PC-9 (cell line): ENCODE results near the gene SETD1B. TPM values are rescaled to one million over a fixed set of nuclear protein-coding genes. Genes with fewer than 3 reads are reported as not detected.

Experiments used
- BruUV-seq: library from RNA; stranded (reverse); fragments of 400-500 nt; replicated peaks from 2 replicates; lab custom pipeline; 2021; lab: Mats Ljungman, UMichigan
- CTCF ChIA-PET: fragments of 300-600 bp; sonication (Branson Sonifier 250); formaldehyde crosslinking; loops from one replicate; lab custom pipeline; 2022; ENCODE audit warnings: antibody characterized with exemption; lab: Charles Lee
- POLR2A ChIA-PET: fragments of 300-600 bp; sonication (Branson Sonifier 250); formaldehyde crosslinking; loops from one replicate; lab custom pipeline; 2022; ENCODE audit warnings: antibody characterized with exemption; ENCODE audit not compliant: unreplicated experiment; lab: Charles Lee
- DNase-seq, 2 experiments: peaks; one replicate each; pipeline versions ENCODE4 v3.0.0 to v3.0.0-alpha.2; 2015 to 2022; ENCODE audit warnings: mixed read lengths in 1 of 2
- H2AFZ ChIP-seq: fragments of 200-600 bp; sonication (generic); 2 replicates; pipeline ENCODE4 v1.8.1; 2017; ENCODE audit warnings: antibody characterized with exemption
- H3F3A ChIP-seq: fragments of 200-600 bp; sonication (generic); 2 replicates; pipeline ENCODE4 v1.8.1; 2017; ENCODE audit warnings: antibody characterized with exemption, mild to moderate bottlenecking, low read depth; ENCODE audit not compliant: insufficient read depth
- H3K27ac ChIP-seq: fragments of 200-600 bp; sonication (generic); 2 replicates; pipeline ENCODE4 v1.6.1; 2016; ENCODE audit warnings: mixed run types
- H3K27me3 ChIP-seq: fragments of 200-600 bp; sonication (generic); 2 replicates; pipeline ENCODE4 v1.6.1; 2016; ENCODE audit warnings: low read depth, mixed run types; ENCODE audit not compliant: insufficient read depth
- H3K36me3 ChIP-seq: fragments of 200-600 bp; sonication (generic); 2 replicates; pipeline ENCODE4 v1.6.1; 2016; ENCODE audit warnings: low read depth, mixed run types
- H3K4me1 ChIP-seq: fragments of 200-600 bp; sonication (generic); replicated peaks from 2 replicates; pipeline ENCODE4 v1.6.1; 2016; ENCODE audit warnings: mixed run types; ENCODE audit not compliant: insufficient read depth
- H3K4me2 ChIP-seq: fragments of 200-600 bp; sonication (generic); 2 replicates; pipeline ENCODE4 v1.6.1; 2017; ENCODE audit warnings: mixed run types
- H3K4me3 ChIP-seq: fragments of 200-600 bp; sonication (generic); 2 replicates; pipeline ENCODE4 v1.6.1; 2016; ENCODE audit warnings: mixed run types
- H3K79me2 ChIP-seq: fragments of 200-600 bp; sonication (generic); 2 replicates; pipeline ENCODE4 v1.6.1; 2017; ENCODE audit warnings: low read depth, mixed run types
- H3K9me2 ChIP-seq: fragments of 200-600 bp; sonication (generic); 2 replicates; pipeline ENCODE4 v1.8.1; 2017; ENCODE audit warnings: mild to moderate bottlenecking; ENCODE audit not compliant: insufficient read depth
- H3K9me3 ChIP-seq: fragments of 200-600 bp; sonication (generic); 2 replicates; pipeline ENCODE4 v1.8.1; 2016; ENCODE audit warnings: low read depth; ENCODE audit not compliant: insufficient read depth
- H4K20me1 ChIP-seq: fragments of 200-600 bp; sonication (generic); 2 replicates; pipeline ENCODE4 v1.8.1; 2017; ENCODE audit not compliant: insufficient read depth
- EZH2 ChIP-seq: fragments of 200-600 bp; sonication (generic); IDR thresholded peaks from 2 replicates; pipeline ENCODE4 v1.8.0; 2017; ENCODE audit warnings: antibody characterized with exemption, low read depth
- intact Hi-C: fragments of 100-400 bp; cut with micrococcal nuclease; formaldehyde crosslinking; loops from one replicate; pipeline ENCODE4 v1.10.0; 2022; ENCODE audit not compliant: unreplicated experiment
- total RNA-seq: library from RNA; stranded (reverse); gene quantifications from 2 replicates; pipeline ENCODE4 v1.2.3, GENCODE V29; 2021
- TF ChIP-seq, protein P1 (sequence below): fragments of 200-600 bp; sonication (generic); conservative IDR thresholded peaks from 2 replicates; pipeline ENCODE4 v1.6.1; 2017; ENCODE audit warnings: mixed run types, antibody characterized with exemption, mild to moderate bottlenecking, moderate library complexity

Gene SETD1B
- total RNA-seq, 1 experiment from 2014 or later = 22.6 TPM

DNA sequence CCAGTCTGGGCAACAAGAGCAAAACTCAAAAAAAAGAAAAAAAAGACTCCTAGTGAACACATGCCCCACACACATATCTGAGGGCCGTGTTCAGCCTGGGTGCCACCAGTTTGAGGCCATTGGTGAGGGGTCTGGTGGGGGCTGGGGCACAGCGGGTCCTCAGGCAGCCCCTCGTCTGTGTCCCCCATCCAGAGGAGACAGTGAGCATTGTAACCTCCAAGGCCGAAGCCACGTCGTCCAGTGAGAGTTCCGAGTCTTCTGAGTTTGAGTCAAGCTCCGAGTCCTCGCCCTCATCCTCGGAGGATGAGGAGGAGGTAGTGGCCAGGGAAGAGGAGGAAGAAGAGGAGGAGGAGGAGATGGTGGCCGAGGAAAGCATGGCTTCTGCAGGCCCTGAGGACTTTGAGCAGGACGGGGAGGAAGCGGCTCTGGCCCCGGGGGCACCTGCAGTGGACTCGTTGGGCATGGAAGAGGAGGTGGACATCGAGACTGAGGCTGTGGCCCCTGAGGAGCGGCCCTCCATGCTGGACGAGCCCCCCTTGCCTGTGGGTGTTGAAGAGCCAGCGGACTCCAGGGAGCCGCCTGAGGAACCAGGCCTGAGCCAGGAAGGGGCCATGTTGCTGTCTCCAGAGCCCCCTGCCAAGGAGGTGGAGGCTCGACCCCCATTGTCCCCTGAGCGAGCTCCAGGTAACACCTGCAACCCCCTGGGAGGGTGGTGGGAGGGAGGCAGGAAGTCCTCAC is 15.6 kb downstream of the SETD1B start:
- Histone ChIP-seq H3K4me1 (no peaks in the 10 kb centered on the region), H3K27ac (no peak overlapping the region), H3K9me3 (no peaks in the 10 kb centered on the region), H4K20me1 (peaks cover 9% of the 10 kb centered on the region; the same call in 1 of the 2 replicates), H3K4me3 (no peak overlapping the region), H3K9me2 (no peaks in the 10 kb centered on the region), H3K79me2 (no peaks in the 10 kb centered on the region), H2AFZ (no peak overlapping the region), H3K4me2 (no peak overlapping the region), H3F3A (no peaks in the 10 kb centered on the region; the same call in 1 of the 2 replicates), H3K27me3 (no peaks in the 10 kb centered on the region), H3K36me3 (peaks cover 14% of the 10 kb centered on the region; the same call in 1 of the 2 replicates)
- BruUV-seq = no TSS peak
- TF ChIP-seq EZH2 = no peak
- TF ChIP-seq, protein P1, sequence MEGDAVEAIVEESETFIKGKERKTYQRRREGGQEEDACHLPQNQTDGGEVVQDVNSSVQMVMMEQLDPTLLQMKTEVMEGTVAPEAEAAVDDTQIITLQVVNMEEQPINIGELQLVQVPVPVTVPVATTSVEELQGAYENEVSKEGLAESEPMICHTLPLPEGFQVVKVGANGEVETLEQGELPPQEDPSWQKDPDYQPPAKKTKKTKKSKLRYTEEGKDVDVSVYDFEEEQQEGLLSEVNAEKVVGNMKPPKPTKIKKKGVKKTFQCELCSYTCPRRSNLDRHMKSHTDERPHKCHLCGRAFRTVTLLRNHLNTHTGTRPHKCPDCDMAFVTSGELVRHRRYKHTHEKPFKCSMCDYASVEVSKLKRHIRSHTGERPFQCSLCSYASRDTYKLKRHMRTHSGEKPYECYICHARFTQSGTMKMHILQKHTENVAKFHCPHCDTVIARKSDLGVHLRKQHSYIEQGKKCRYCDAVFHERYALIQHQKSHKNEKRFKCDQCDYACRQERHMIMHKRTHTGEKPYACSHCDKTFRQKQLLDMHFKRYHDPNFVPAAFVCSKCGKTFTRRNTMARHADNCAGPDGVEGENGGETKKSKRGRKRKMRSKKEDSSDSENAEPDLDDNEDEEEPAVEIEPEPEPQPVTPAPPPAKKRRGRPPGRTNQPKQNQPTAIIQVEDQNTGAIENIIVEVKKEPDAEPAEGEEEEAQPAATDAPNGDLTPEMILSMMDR = no peak
- intact Hi-C loops = no loop called here
- CTCF ChIA-PET = no interaction called here
- DNase-seq = no peak
- POLR2A ChIA-PET = no interaction called here

DNA sequence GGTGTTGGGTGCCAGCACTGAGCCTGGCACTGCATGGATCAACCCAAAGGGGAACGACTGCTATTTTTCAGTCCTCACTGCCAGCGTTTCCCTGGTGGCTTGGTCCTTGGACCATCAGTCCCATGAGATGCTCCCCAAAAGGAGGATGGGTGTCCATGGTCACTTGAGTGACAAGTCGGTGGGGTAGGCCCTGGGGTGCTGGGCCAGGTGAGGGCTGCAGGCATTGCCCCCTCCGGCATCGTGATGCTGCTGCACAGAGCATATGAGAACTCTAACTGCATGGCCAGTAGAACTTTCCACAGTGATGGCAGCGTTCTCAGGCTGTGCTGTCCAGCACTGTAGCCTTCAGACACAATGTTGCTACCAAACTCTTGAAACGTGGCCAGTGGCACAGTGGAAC is 16.2 kb downstream of the SETD1B start:
- intact Hi-C loops = no loop called here
- H3K4me2 ChIP-seq = no peak overlapping the region
- no peaks in the 10 kb centered on the region for H3K4me1 ChIP-seq
- H4K20me1 ChIP-seq = peaks cover 3% of the 10 kb centered on the region; the same call in 1 of the 2 replicates
- DNase-seq = no peak
- H3K27me3 ChIP-seq = no peaks in the 10 kb centered on the region
- H3F3A ChIP-seq = no peaks in the 10 kb centered on the region; the same call in 1 of the 2 replicates
- BruUV-seq = no TSS peak
- H3K79me2 ChIP-seq = no peaks in the 10 kb centered on the region
- ChIA-PET CTCF (no interaction called here), POLR2A (interaction anchor here (0.7 kb wide), 1 partner anchor 65 kb away, joined by 5 read pairs; no protein-coding TSS in a partner anchor)
- no peaks in the 10 kb centered on the region for H3K9me3 ChIP-seq
- peaks cover 13% of the 10 kb centered on the region; the same call in 1 of the 2 replicates for H3K36me3 ChIP-seq
- H3K9me2 ChIP-seq = no peaks in the 10 kb centered on the region
- H2AFZ ChIP-seq = no peak overlapping the region
- TF ChIP-seq, protein P1 = no peak
- no peak for TF ChIP-seq EZH2
- H3K4me3 ChIP-seq = no peak overlapping the region
- no peak overlapping the region for H3K27ac ChIP-seq

DNA sequence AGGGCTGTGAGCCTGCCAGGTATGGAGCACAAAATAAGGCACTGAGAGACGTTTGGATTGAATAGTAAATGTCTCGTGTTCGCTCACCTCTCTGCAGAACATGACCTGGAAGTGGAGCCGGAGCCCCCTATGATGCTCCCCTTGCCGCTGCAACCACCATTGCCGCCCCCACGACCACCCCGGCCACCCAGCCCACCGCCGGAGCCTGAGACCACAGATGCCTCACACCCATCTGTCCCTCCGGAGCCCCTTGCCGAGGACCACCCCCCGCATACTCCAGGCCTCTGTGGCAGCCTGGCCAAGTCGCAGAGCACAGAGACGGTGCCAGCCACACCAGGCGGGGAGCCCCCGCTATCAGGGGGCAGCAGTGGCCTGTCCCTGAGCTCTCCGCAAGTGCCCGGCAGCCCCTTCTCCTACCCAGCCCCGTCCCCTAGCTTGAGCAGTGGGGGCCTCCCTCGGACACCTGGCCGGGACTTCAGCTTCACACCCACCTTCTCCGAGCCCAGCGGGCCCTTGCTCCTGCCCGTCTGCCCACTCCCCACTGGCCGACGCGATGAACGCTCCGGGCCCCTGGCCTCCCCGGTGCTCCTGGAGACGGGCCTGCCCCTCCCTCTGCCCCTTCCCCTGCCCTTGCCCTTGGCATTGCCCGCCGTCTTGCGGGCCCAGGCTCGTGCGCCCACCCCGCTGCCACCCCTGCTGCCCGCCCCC is 18.7 kb downstream of the SETD1B start:
- intact Hi-C loops = no loop called here
- POLR2A ChIA-PET = interaction anchor here (0.5 kb wide), 1 partner anchor 13 kb away, joined by 17 read pairs; no protein-coding TSS in a partner anchor
- Histone ChIP-seq H3K27me3 (no peaks in the 10 kb centered on the region), H3K4me2 (no peak overlapping the region), H3K36me3 (peaks cover 7% of the 10 kb centered on the region; the same call in 1 of the 2 replicates), H2AFZ (no peak overlapping the region), H3K9me3 (no peaks in the 10 kb centered on the region), H3K27ac (no peak overlapping the region), H3K9me2 (no peaks in the 10 kb centered on the region), H3K79me2 (no peaks in the 10 kb centered on the region), H3K4me1 (no peaks in the 10 kb centered on the region), H3K4me3 (no peak overlapping the region), H4K20me1 (peaks cover 3% of the 10 kb centered on the region; the same call in 1 of the 2 replicates), H3F3A (no peaks in the 10 kb centered on the region)
- TF ChIP-seq, protein P1 = no peak
- TF ChIP-seq EZH2 = no peak
- CTCF ChIA-PET = no interaction called here
- no TSS peak for BruUV-seq
- DNase-seq = no peak
